Upper lobe of right lung (tissue), 1 donor: ENCODE measurements around the gene ITPR2. TPM values are rescaled to one million over a fixed set of nuclear protein-coding genes. Genes with fewer than 3 reads are reported as not detected.

Experiments
- ATAC-seq: fragments of 200-7000 bp; cut with Tn5 transposase; one replicate; pipeline ENCODE4 v1.9.1; 2020; ENCODE audit warnings: mild to moderate bottlenecking, moderate library complexity
- DNase-seq: peaks from one replicate; pipeline ENCODE4 v3.0.0-alpha.2; 2020
- H3K27ac ChIP-seq: fragments of 200-600 bp; one replicate; pipeline ENCODE4 v1.8.0; 2022
- H3K27me3 ChIP-seq: fragments of 200-600 bp; one replicate; pipeline ENCODE4 v1.8.0; 2022; ENCODE audit warnings: mild to moderate bottlenecking
- H3K36me3 ChIP-seq: fragments of 200-600 bp; one replicate; pipeline ENCODE4 v1.8.0; 2022
- H3K4me1 ChIP-seq: fragments of 200-600 bp; one replicate; pipeline ENCODE4 v1.8.0; 2022
- H3K4me3 ChIP-seq: fragments of 200-600 bp; one replicate; pipeline ENCODE4 v1.8.0; 2022; ENCODE audit warnings: mild to moderate bottlenecking
- H3K9me3 ChIP-seq: fragments of 200-600 bp; one replicate; pipeline ENCODE4 v1.8.0; 2022
- intact Hi-C: fragments of 100-400 bp; cut with DNase I; formaldehyde crosslinking; loops from one replicate; pipeline ENCODE4 v1.11.0; 2022
- total RNA-seq: library from RNA; stranded (reverse); fragmentation: NEBNext Ultra II Directional; extraction: Animal tissue kit (Norgen Biotek cat#: 25700); gene quantifications from one replicate; pipeline ENCODE4 v1.2.1, GENCODE V29; 2021
- TF ChIP-seq, protein P1 (sequence below): fragments of 200-600 bp; IDR thresholded peaks from one replicate; pipeline ENCODE4 v1.8.0; 2022; ENCODE audit warnings: antibody characterized with exemption
- donor health status: DM: no; HTN: yes; CAD: no; lungs with severe emphysema.

ITPR2 gene
- total RNA-seq, 1 donor from 2014 or later, result 50.8 TPM

GRCh38 chr12:26599096-26599695 is 233.8 kb downstream of the ITPR2 start:
- DNase-seq (no peak), ATAC-seq (no peak)
- H3K4me1 ChIP-seq, result no peaks in the 10 kb centered on the region
- H3K27me3 ChIP-seq, result no peaks in the 10 kb centered on the region
- no peak overlapping the region for H3K4me3 ChIP-seq
- no peaks in the 10 kb centered on the region for H3K9me3 ChIP-seq
- intact Hi-C loops, result no loop called here
- TF ChIP-seq, protein P1, sequence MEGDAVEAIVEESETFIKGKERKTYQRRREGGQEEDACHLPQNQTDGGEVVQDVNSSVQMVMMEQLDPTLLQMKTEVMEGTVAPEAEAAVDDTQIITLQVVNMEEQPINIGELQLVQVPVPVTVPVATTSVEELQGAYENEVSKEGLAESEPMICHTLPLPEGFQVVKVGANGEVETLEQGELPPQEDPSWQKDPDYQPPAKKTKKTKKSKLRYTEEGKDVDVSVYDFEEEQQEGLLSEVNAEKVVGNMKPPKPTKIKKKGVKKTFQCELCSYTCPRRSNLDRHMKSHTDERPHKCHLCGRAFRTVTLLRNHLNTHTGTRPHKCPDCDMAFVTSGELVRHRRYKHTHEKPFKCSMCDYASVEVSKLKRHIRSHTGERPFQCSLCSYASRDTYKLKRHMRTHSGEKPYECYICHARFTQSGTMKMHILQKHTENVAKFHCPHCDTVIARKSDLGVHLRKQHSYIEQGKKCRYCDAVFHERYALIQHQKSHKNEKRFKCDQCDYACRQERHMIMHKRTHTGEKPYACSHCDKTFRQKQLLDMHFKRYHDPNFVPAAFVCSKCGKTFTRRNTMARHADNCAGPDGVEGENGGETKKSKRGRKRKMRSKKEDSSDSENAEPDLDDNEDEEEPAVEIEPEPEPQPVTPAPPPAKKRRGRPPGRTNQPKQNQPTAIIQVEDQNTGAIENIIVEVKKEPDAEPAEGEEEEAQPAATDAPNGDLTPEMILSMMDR, result no peak
- H3K36me3 ChIP-seq, result peaks cover 42% of the 10 kb centered on the region
- no peak overlapping the region for H3K27ac ChIP-seq

- Histone ChIP-seq H3K27me3 (no peaks in the 10 kb centered on the region), H3K4me3 (no peak overlapping the region), H3K36me3 (peaks cover 42% of the 10 kb centered on the region), H3K27ac (no peak overlapping the region), H3K9me3 (no peaks in the 10 kb centered on the region), H3K4me1 (no peaks in the 10 kb centered on the region)
- intact Hi-C loops, result no loop called here
- no peak for DNase-seq
- TF ChIP-seq, protein P1, result no peak
- no peak for ATAC-seq
Measured at GRCh38 chr12:26595806-26596205, 237.2 kb downstream of the ITPR2 start.

GRCh38 chr12:26580619-26581018 is 252.4 kb downstream of the ITPR2 start:
- ATAC-seq (no peak), DNase-seq (no peak)
- Histone ChIP-seq H3K36me3 (peaks cover 5% of the 10 kb centered on the region), H3K9me3 (no peaks in the 10 kb centered on the region), H3K27ac (no peak overlapping the region), H3K4me3 (no peak overlapping the region), H3K4me1 (no peaks in the 10 kb centered on the region), H3K27me3 (no peaks in the 10 kb centered on the region)
- TF ChIP-seq, protein P1, result no peak
- intact Hi-C loops, result no loop called here

DNA sequence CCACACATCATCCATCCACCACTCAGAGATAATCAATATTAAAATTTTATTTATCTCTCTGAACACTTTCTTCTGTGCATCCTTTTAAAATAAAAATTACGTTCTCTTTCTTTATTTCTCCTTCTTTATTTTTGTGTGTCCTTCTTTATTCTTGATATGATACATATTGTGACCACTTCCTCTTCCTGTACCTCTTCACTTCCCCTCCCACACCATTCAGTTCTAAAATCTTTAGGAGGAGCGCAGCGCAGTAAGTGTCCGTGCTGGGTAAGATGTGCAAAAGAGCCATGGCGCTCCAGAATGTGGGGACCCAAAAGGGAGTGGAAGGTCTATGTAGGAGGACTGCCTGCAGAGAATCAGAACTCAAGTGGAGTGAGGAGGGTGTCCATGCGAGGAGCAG is 256.7 kb downstream of the ITPR2 start:
- TF ChIP-seq, protein P1, result no peak

DNA sequence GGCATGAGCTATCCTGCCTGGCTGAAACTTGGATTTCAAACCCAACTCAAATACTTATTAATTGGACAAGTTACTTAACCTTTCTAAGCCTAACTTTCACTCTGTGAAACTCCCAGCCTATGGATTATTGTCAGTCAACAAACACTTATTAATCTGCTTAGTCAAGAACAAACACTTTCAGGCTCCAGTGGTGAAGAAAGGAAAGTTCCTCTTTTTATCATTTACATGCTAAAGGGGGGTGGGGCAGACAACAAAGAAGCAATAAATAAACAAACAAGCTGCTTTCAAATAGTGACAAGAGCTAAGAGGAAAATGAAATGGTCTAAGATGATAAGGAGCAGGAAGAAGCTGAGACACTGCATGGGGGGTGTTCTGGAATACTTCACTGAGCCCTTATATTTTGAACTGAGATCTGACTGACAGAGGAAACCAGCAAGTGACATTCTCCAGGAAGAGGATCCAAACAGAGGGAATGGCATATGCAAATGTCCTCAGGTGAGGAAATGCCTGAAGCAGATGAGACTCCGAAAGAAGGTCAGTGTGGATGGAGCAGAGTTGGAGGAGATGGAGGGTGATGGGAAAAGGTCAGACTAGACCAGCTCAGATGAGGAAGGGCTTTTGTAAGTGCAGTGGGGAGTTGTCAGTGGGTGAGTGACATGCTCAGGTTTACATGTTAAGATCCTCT is 259.6 kb downstream of the ITPR2 start:
- Histone ChIP-seq H3K27me3 (no peaks in the 10 kb centered on the region), H3K36me3 (no peaks in the 10 kb centered on the region), H3K9me3 (no peaks in the 10 kb centered on the region), H3K4me3 (no peak overlapping the region), H3K27ac (no peak overlapping the region), H3K4me1 (no peaks in the 10 kb centered on the region)
- ATAC-seq, result no peak
- TF ChIP-seq, protein P1, result no peak
- intact Hi-C loops, result no loop called here
- DNase-seq, result no peak

More for the DNA sequence above, 256.7 kb downstream of the ITPR2 start:
- intact Hi-C loops, result no loop called here
- Histone ChIP-seq H3K27me3 (no peaks in the 10 kb centered on the region), H3K27ac (no peak overlapping the region), H3K4me1 (no peaks in the 10 kb centered on the region), H3K9me3 (no peaks in the 10 kb centered on the region), H3K4me3 (no peak overlapping the region), H3K36me3 (peaks cover 5% of the 10 kb centered on the region)
- ATAC-seq, result peak; percentile 39
- no peak for DNase-seq
